Breast epithelium (tissue), 4 donors: ENCODE results near the gene SLC6A8. TPM values are rescaled to one million over a fixed set of nuclear protein-coding genes. Genes with fewer than 3 reads are reported as not detected.

Source experiments
- DNase-seq, 2 donors: peaks; one replicate each; pipeline ENCODE4 v3.0.0-alpha.2; 2019; ENCODE audit warnings: low spot score in 2 of 2
- H3K27ac ChIP-seq, 2 donors: fragments of 200-600 bp; sonication (generic) in 1 of 2; one replicate each; pipeline ENCODE4 v1.5.1; 2016 to 2019; ENCODE audit warnings: mild to moderate bottlenecking in 1 of 2
- H3K27me3 ChIP-seq, 2 donors: fragments of 200-600 bp; sonication (generic) in 1 of 2; one replicate each; pipeline versions ENCODE4 v1.5.1 to v1.6.0; 2017 to 2019; ENCODE audit warnings: control low read depth in 1 of 2, mild to moderate bottlenecking in 1 of 2
- H3K36me3 ChIP-seq: fragments of 200-600 bp; one replicate; pipeline ENCODE4 v1.5.1; 2019
- H3K4me1 ChIP-seq, 2 donors: fragments of 200-600 bp; sonication (generic); one replicate each; pipeline ENCODE4 v1.5.1; 2016 to 2019; ENCODE audit warnings: control low read depth in 1 of 2
- H3K4me3 ChIP-seq, 3 donors: fragments of 200-600 bp; sonication (generic); 1 replicate in 2 of 3; 2 replicates in 1 of 3; pipeline ENCODE4 v1.5.1; 2016 to 2019; ENCODE audit warnings: mild to moderate bottlenecking in 3 of 3, moderate library complexity in 2 of 3
- H3K9me3 ChIP-seq, 2 donors: fragments of 200-600 bp; sonication (generic) in 1 of 2; one replicate each; pipeline ENCODE4 v1.5.1; 2016 to 2019; ENCODE audit warnings: control low read depth in 1 of 2
- CTCF ChIP-seq, 3 donors: fragments of 450-650 bp; IDR thresholded peaks; one replicate each; pipeline ENCODE4 v1.5.1; 2016 to 2017; ENCODE audit warnings: antibody characterized with exemption in 3 of 3, mild to moderate bottlenecking in 3 of 3, moderate library complexity in 3 of 3
- POLR2A ChIP-seq: fragments of 450-650 bp; IDR thresholded peaks from one replicate; pipeline ENCODE4 v1.6.1; 2016; ENCODE audit warnings: antibody characterized with exemption, mild to moderate bottlenecking, moderate library complexity
- POLR2AphosphoS5 ChIP-seq, 3 donors: sonication (generic); formaldehyde crosslinking; IDR thresholded peaks; one replicate each; pipeline ENCODE4 v1.6.1; 2017; ENCODE audit warnings: antibody characterized with exemption in 3 of 3
- intact Hi-C: fragments of 100-400 bp; cut with DNase I; formaldehyde crosslinking; loops from one replicate; pipeline ENCODE4 v1.15.1; 2023; ENCODE audit warnings: low total_unique reads
- total RNA-seq, 3 donors: library from RNA; depleted of rRNA; stranded (reverse); fragments of >200 nt; gene quantifications; one replicate each; pipeline ENCODE4 v1.1.0, GENCODE V29; 2016

Gene SLC6A8
- total RNA-seq, 3 donors from 2014 or later = 7.6 to 40.8 (median 18.4) TPM

- DNase-seq = peak; percentile 80 to 84
- Histone ChIP-seq H3K27ac (peak within 1 kb of the TSS; percentile 66 to 94), H3K4me3 (peak within 1 kb of the TSS; percentile 63 to 80 (median 74)), H3K36me3 (no peaks in the 10 kb centered on the region), H3K27me3 (peaks cover 0 to 34% of the 10 kb centered on the region in 2 donors), H3K9me3 (no peaks in the 10 kb centered on the region), H3K4me1 (peaks cover 0 to 3% of the 10 kb centered on the region in 2 donors)
- intact Hi-C loops = no loop called here
- TF ChIP-seq POLR2A = peak; percentile 23
- TF ChIP-seq CTCF (IDR thresholded peaks at IDR 0.05) = no peak
- TF ChIP-seq POLR2AphosphoS5 (IDR thresholded peaks at IDR 0.05) = peak in 2 of 3 donors; percentile 41 to 42
Measured at GRCh38 chrX:153724252-153725038, 36.7 kb downstream of the SLC6A8 start, which contains the start of the genes ABCD1 and BCAP31. Gene ABCD1 (plus strand): TSS chrX:153724856. CDS start chrX:153725267, 411 bp downstream. Gene BCAP31 (minus strand): TSS chrX:153724387. CDS start chrX:153723244, 1,143 bp downstream.

DNA sequence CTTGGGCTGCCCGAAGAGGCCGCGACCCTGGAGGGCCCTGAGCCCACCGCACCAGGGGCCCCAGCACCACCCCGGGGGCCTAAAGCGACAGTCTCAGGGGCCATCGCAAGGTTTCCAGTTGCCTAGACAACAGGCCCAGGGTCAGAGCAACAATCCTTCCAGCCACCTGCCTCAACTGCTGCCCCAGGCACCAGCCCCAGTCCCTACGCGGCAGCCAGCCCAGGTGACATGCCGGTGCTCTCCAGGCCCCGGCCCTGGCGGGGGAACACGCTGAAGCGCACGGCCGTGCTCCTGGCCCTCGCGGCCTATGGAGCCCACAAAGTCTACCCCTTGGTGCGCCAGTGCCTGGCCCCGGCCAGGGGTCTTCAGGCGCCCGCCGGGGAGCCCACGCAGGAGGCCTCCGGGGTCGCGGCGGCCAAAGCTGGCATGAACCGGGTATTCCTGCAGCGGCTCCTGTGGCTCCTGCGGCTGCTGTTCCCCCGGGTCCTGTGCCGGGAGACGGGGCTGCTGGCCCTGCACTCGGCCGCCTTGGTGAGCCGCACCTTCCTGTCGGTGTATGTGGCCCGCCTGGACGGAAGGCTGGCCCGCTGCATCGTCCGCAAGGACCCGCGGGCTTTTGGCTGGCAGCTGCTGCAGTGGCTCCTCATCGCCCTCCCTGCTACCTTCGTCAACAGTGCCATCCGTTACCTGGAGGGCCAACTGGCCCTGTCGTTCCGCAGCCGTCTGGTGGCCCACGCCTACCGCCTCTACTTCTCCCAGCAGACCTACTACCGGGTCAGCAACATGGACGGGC is 37.5 kb downstream of the SLC6A8 start:
- H3K27ac ChIP-seq = peak overlapping the region; percentile 66 to 94
- no peaks in the 10 kb centered on the region for H3K36me3 ChIP-seq
- peaks cover 0 to 3% of the 10 kb centered on the region in 2 donors for H3K4me1 ChIP-seq
- H3K27me3 ChIP-seq = peaks cover 0 to 31% of the 10 kb centered on the region in 2 donors
- no peak for TF ChIP-seq POLR2AphosphoS5 (IDR thresholded peaks at IDR 0.05)
- no peak for TF ChIP-seq POLR2A
- H3K4me3 ChIP-seq = peak overlapping the region; percentile 63 to 80 (median 74)
- no peaks in the 10 kb centered on the region for H3K9me3 ChIP-seq
- DNase-seq = no peak
- intact Hi-C loops = no loop called here

GRCh38 chrX:153725832-153726285 is 38.1 kb downstream of the SLC6A8 start:
- peaks cover 0 to 26% of the 10 kb centered on the region in 2 donors for H3K27me3 ChIP-seq
- no peaks in the 10 kb centered on the region for H3K9me3 ChIP-seq
- no peaks in the 10 kb centered on the region for H3K36me3 ChIP-seq
- peak overlapping the region; percentile 66 to 93 for H3K27ac ChIP-seq
- intact Hi-C loops = no loop called here
- DNase-seq = no peak
- H3K4me3 ChIP-seq = peak overlapping the region; percentile 2 to 56 (median 27)
- peaks cover 0 to 3% of the 10 kb centered on the region in 2 donors for H3K4me1 ChIP-seq
- TF ChIP-seq CTCF (IDR thresholded peaks at IDR 0.05) (no peak), POLR2A (no peak), POLR2AphosphoS5 (IDR thresholded peaks at IDR 0.05) (no peak)

DNA sequence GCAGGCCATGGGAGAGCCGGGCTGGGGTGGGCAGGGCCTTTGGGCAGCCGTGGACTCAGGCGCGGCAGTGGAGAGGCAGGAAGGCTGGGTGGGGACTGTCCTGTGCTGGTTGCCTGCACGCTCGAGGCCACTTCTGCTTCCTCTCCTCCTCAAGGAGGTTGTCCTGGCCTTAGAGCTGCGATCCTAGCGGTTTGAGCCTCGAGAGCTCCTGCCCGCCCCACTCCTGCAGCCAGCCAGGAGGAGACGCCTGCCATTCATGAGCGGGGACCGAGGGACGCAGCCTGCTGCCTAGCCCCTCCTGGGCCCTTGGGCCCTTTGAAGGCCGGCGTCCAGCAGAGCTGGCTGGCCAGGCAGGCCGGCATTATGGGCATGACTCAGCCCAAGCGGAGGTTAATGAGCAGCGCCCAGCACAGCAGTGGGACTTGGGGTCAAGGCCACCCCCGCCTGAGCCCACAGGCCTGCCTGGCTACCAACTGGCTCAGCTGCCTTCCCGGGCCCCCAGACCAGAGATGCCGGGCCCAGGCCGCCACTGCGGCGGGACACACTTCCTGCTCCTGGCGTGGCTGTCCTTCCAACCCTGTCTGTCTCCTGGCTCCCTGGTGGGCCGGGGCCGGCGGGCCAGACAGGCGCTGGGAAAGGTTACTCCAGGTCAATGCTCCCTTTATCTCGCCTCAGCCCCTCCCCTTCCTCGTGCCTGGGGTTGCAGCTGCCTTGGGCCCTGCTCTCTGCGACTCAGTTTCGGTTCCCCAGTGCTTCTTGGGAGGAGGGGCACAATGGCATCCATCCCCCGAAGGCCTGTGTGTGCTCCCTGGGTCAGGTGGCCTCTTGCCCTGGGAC is 38.8 kb downstream of the SLC6A8 start:
- no peak for TF ChIP-seq POLR2AphosphoS5 (IDR thresholded peaks at IDR 0.05)
- no peak for TF ChIP-seq POLR2A
- TF ChIP-seq CTCF (IDR thresholded peaks at IDR 0.05) = no peak
- no peak for DNase-seq
- H3K27me3 ChIP-seq = peaks cover 0 to 25% of the 10 kb centered on the region in 2 donors
- H3K36me3 ChIP-seq = no peaks in the 10 kb centered on the region
- H3K4me1 ChIP-seq = peaks cover 0 to 3% of the 10 kb centered on the region in 2 donors
- H3K27ac ChIP-seq = peak overlapping the region; percentile 66 to 93
- intact Hi-C loops = no loop called here
- no peaks in the 10 kb centered on the region for H3K9me3 ChIP-seq
- H3K4me3 ChIP-seq = peak overlapping the region; percentile 2 to 56 (median 27)
